ENCODE measurements around the gene ASTN2. TPM values are rescaled to one million over a fixed set of nuclear protein-coding genes. Genes with fewer than 3 reads are reported as not detected.

ASTN2 gene
- total and polyA plus RNA-seq, 10 of the 15 experiments (the other 5 are each of a cell fraction or from before 2014, with no cell fraction given) = 1.4 to 15.7 (median 7.0) TPM

GRCh38 chr9:116741086-116741740 lies 673.6 kb downstream of the ASTN2 start (continued):
- TF ChIP-seq E2F8 (IDR thresholded peaks at IDR 0.05; ENCODE audit: low read depth, partially characterized antibody) = no peak
- TF ChIP-seq SMAD1 (IDR thresholded peaks at IDR 0.05; ENCODE audit: low read depth, partially characterized antibody) = no peak
- no peak for TF ChIP-seq REST (IDR thresholded peaks at IDR 0.05; ENCODE audit: low read depth, low read length)
- TF ChIP-seq ZNF384 (IDR thresholded peaks at IDR 0.05; ENCODE audit: borderline replicate concordance, low read depth, low read length) = no peak
- no peak for TF ChIP-seq RAD51 (IDR thresholded peaks at IDR 0.05)
- no peak for TF ChIP-seq MEF2B (IDR thresholded peaks at IDR 0.05; ENCODE audit: partially characterized antibody, poor library complexity, severe bottlenecking)
- TF ChIP-seq GATAD2B (conservative IDR thresholded peaks at IDR 0.05; ENCODE audit: low read depth) = no peak
